GM18505 (cell line): ENCODE data around the gene TOMM70.
"Not testable (repeated sequence)": the region's sequence is repeated elsewhere in the genome, so short reads cannot be mapped to it uniquely, and the experiment has no call there.

Source experiments
- ATAC-seq: cut with Tn5 transposase; IDR thresholded peaks from one replicate; pipeline ENCODE4 v1.9.1; 2021; ENCODE audit not compliant: unreplicated experiment
- POLR2A ChIP-seq: IDR thresholded peaks from 4 replicates; pipeline ENCODE4 v1.6.1; 2011; ENCODE audit warnings: borderline replicate concordance; ENCODE audit not compliant: insufficient read depth, insufficient read length; ENCODE audit errors: extremely low read depth

The TOMM70 gene

GRCh38 chr3:100368441-100368840, 32.4 kb downstream of the TOMM70 start:
- TF ChIP-seq POLR2A, result no peak
- no peak for ATAC-seq

- ATAC-seq, result no peak
Measured at GRCh38 chr3:100366424-100366823, 34.5 kb downstream of the TOMM70 start.

GRCh38 chr3:100364421-100364820, 36.5 kb downstream of the TOMM70 start:
- no peak for ATAC-seq
- no peak for TF ChIP-seq POLR2A

More at GRCh38 chr3:100366424-100366823, 34.5 kb downstream of the TOMM70 start:
- TF ChIP-seq POLR2A, result no peak

DNA sequence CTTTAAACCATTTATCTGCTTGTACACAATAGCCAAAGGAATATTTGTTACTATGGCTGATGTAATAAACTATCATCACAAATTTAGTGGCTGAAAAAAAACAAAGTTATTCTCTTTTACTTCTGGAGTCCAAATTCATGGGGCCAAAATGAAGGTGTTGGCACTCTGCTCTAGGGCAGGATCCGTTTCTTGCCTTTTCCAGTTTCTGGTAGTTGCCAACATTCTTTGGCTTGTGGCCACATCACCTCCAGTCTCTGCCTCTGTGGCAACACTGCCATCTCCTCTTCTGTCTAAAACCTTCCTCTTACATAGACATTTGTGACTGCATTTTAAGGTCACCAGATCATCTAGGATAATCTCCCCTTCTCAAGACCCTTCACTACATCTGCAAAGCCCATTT, 39.0 kb downstream of the TOMM70 start:
- TF ChIP-seq POLR2A, result no peak
- ATAC-seq, result no peak

- no peak for ATAC-seq
- no peak for TF ChIP-seq POLR2A
Measured at GRCh38 chr3:100360757-100361496, 40.0 kb downstream of the TOMM70 start.

GRCh38 chr3:100359035-100359434, 41.9 kb downstream of the TOMM70 start:
- no peak for TF ChIP-seq POLR2A
- no peak for ATAC-seq

- ATAC-seq, result no peak
- no peak for TF ChIP-seq POLR2A
Measured at GRCh38 chr3:100358413-100358812, 42.5 kb downstream of the TOMM70 start.

GRCh38 chr3:100354850-100355249, 46.0 kb downstream of the TOMM70 start:
- no peak for ATAC-seq
- no peak for TF ChIP-seq POLR2A

- no peak for ATAC-seq
- no peak for TF ChIP-seq POLR2A
Measured at GRCh38 chr3:100352296-100353231, 48.3 kb downstream of the TOMM70 start.

DNA sequence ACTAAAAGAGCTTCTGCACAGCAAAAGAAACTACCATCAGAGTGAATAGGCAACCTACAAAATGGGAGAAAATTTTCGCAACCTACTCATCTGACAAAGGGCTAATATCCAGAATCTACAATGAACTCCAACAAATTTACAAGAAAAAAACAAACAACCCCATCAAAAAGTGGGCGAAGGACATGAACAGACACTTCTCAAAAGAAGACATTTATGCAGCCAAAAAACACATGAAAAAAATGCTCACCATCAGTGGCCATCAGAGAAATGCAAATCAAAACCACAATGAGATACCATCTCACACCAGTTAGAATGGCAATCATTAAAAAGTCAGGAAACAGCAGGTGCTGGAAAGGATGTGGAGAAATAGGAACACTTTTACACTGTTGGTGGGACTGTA, 49.1 kb downstream of the TOMM70 start:
- not testable (repeated sequence) for ATAC-seq

DNA sequence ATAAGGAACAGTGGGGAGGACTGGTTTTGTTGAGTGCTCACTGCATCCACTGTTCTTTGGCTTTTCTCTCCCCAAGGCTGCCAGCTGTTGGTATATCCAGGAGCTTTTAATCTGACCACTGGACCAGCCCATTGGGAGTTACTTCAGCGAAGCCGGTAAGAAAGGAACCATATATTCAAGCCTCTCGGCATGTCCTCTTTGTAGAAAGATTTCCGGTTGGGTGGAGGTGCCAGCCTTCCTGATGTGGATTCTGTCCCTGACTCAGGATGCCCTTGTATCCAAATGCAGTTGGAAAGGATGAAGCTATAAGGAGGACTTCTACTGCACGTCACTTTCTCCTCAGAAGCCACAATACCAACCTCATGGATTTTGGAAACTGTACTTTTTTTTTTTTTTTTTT, 52.2 kb downstream of the TOMM70 start:
- no peak for ATAC-seq
- no peak for TF ChIP-seq POLR2A

- ATAC-seq, result no peak
- TF ChIP-seq POLR2A, result no peak
Measured at GRCh38 chr3:100340527-100340926, 60.4 kb downstream of the TOMM70 start.

GRCh38 chr3:100339786-100340185, 61.1 kb downstream of the TOMM70 start:
- TF ChIP-seq POLR2A, result no peak
- ATAC-seq, result no peak

DNA sequence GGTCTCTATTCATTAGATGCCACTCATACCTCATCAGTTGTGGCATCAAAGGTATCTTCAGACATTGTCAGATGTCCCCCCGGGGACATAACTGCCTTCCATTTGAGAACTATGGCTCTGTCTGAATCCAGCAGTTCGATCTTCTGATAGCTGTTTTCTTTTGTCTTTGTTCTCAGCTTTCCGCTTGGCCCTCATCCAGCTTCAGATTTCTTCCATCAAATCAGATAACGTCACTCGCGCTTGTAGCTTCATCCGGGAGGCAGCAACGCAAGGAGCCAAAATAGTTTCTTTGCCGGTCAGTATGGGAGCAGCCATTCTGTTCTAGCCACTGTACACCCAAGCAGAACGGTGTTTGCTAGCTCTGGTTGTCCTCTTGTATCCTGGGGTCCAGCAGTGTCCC, 62.0 kb downstream of the TOMM70 start:
- ATAC-seq, result no peak
- no peak for TF ChIP-seq POLR2A

- ATAC-seq, result not testable (repeated sequence)
Measured at GRCh38 chr3:100336229-100336628, 64.7 kb downstream of the TOMM70 start.

DNA sequence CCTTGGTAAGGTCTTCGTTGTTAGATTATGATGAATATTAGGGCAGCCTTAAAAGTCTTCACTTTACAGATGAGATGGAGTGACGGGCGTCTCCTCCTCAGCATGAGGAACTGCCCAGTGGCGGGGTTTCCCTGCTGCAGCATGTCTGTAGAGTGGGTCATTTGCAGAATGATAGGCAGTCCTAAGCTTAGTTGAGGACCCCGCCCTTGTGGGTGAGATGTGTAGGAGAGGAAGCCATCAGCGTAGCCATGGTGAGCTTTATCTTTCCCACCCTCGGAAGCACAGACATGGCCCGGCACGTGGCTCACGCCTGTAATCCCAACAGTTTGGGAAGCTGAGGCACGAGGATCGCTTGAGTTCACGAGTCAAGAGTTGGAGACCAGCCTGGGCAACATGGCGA, 65.5 kb downstream of the TOMM70 start:
- TF ChIP-seq POLR2A, result no peak
- ATAC-seq, result peak; percentile 28
